Neural progenitor cell (in vitro differentiated cells): ENCODE measurements around the gene AP2A2. TPM values are rescaled to one million over a fixed set of nuclear protein-coding genes. Genes with fewer than 3 reads are reported as not detected.

ENCODE experiments used
- DNase-seq: peaks from one replicate; pipeline ENCODE4 v3.0.0-alpha.2; 2016; ENCODE audit warnings: low spot score
- H2AFZ ChIP-seq: fragments of 200-600 bp; sonication (generic); replicated peaks from 2 replicates; pipeline ENCODE4 v1.6.1; 2016; ENCODE audit warnings: antibody characterized with exemption
- H3F3A ChIP-seq: fragments of 200-600 bp; sonication (generic); 2 replicates; pipeline ENCODE4 v1.6.1; 2016; ENCODE audit warnings: antibody characterized with exemption, low read depth
- H3K27ac ChIP-seq: fragments of 200-600 bp; sonication (generic); 2 replicates; pipeline ENCODE4 v1.5.1; 2016; ENCODE audit warnings: mild to moderate bottlenecking
- H3K27me3 ChIP-seq: fragments of 200-600 bp; sonication (generic); 2 replicates; pipeline ENCODE4 v1.6.1; 2016; ENCODE audit warnings: mild to moderate bottlenecking, moderate library complexity
- H3K36me3 ChIP-seq: fragments of 200-600 bp; sonication (generic); 2 replicates; pipeline ENCODE4 v1.5.1; 2016
- H3K4me1 ChIP-seq: fragments of 200-600 bp; sonication (generic); 2 replicates; pipeline ENCODE4 v1.6.1; 2016; ENCODE audit warnings: mixed run types
- H3K4me2 ChIP-seq: fragments of 200-600 bp; sonication (generic); 2 replicates; pipeline ENCODE4 v1.6.1; 2016
- H3K4me3 ChIP-seq: fragments of 200-600 bp; sonication (generic); 2 replicates; pipeline ENCODE4 v1.5.1; 2016
- H3K79me2 ChIP-seq: fragments of 200-600 bp; sonication (generic); 2 replicates; pipeline ENCODE4 v1.6.1; 2016; ENCODE audit warnings: low read depth
- H3K9ac ChIP-seq: fragments of 200-600 bp; sonication (generic); 2 replicates; pipeline ENCODE4 v1.6.1; 2016
- H3K9me3 ChIP-seq: fragments of 200-600 bp; sonication (generic); 2 replicates; pipeline ENCODE4 v1.5.1; 2016; ENCODE audit warnings: low read depth
- H4K20me1 ChIP-seq: fragments of 200-600 bp; sonication (generic); 2 replicates; pipeline ENCODE4 v1.6.1; 2016; ENCODE audit warnings: low read depth
- H3K27ac Mint-ChIP-seq: 3 replicates; pipeline ENCODE4 v1.8.0; 2021; ENCODE audit warnings: mixed read lengths
- H3K27me3 Mint-ChIP-seq: 2 replicates; pipeline ENCODE4 v1.8.0; 2022; ENCODE audit warnings: low read depth, mild to moderate bottlenecking, inconsistent platforms, moderate library complexity, mixed read lengths; ENCODE audit not compliant: insufficient read depth
- H3K36me3 Mint-ChIP-seq: 3 replicates; pipeline ENCODE4 v1.8.0; 2021; ENCODE audit warnings: mixed read lengths
- H3K4me1 Mint-ChIP-seq: 3 replicates; pipeline ENCODE4 v1.8.0; 2021; ENCODE audit warnings: mixed read lengths
- H3K4me3 Mint-ChIP-seq: 3 replicates; pipeline ENCODE4 v1.8.0; 2021; ENCODE audit warnings: mild to moderate bottlenecking, moderate library complexity, mixed read lengths
- H3K9me3 Mint-ChIP-seq: 3 replicates; pipeline ENCODE4 v1.8.0; 2020; ENCODE audit warnings: mixed read lengths
- EZH2 ChIP-seq: fragments of 200-600 bp; sonication (generic); IDR thresholded peaks from 2 replicates; pipeline ENCODE4 v1.6.1; 2017; ENCODE audit warnings: antibody characterized with exemption, mild to moderate bottlenecking, moderate library complexity
- EZH2phosphoT487 ChIP-seq: fragments of 200-600 bp; sonication (generic); IDR thresholded peaks from 2 replicates; pipeline ENCODE4 v1.6.1; 2017; ENCODE audit warnings: antibody characterized with exemption
- total RNA-seq: library from RNA; depleted of rRNA; stranded (reverse); fragments of >200 nt; gene quantifications from 2 replicates; pipeline ENCODE4 v1.2.3, GENCODE V29; 2015; ENCODE audit warnings: low replicate concordance
- TF ChIP-seq, protein P1 (sequence below): fragments of 200-600 bp; sonication (generic); IDR thresholded peaks from 2 replicates; pipeline ENCODE4 v1.5.1; 2017; ENCODE audit warnings: antibody characterized with exemption, mild to moderate bottlenecking

Gene AP2A2
- total RNA-seq, 1 donor from 2014 or later, result 67.5 TPM

DNA sequence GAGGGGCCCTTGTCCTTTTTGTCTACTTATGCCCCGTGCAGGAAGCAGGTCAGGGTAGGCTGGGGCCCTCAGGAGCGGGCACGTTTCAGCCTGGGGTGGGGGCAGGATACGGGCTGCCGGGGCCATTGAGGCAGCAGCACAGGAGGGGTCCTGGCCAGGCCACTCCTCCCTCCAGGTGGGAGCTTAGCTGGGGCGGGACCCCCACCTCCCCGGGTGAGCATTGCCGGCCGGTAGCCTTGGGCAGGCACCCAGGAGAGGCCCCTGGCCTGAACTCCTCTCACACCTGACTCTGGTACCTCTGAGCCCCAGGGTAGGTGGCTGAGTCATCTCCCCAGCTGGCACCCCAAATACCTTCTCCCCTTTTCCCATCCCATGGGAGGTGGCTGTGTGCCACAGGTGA lies 115.8 kb downstream of the AP2A2 start:
- Histone ChIP-seq H3K27ac (no peak overlapping the region), H3K27me3 (no peaks in the 10 kb centered on the region), H3K9ac (no peak overlapping the region), H3K4me2 (no peak overlapping the region), H3F3A (no peaks in the 10 kb centered on the region), H3K36me3 (no peaks in the 10 kb centered on the region), H3K4me3 (no peak overlapping the region), H3K9me3 (no peaks in the 10 kb centered on the region), H3K79me2 (no peaks in the 10 kb centered on the region), H2AFZ (no peak overlapping the region), H4K20me1 (no peaks in the 10 kb centered on the region), H3K4me1 (peaks cover 2% of the 10 kb centered on the region)
- no peaks in the 10 kb centered on the region for H3K36me3 Mint-ChIP-seq
- DNase-seq, result no peak
- no peak overlapping the region for H3K4me3 Mint-ChIP-seq
- TF ChIP-seq EZH2, result no peak
- TF ChIP-seq, protein P1, sequence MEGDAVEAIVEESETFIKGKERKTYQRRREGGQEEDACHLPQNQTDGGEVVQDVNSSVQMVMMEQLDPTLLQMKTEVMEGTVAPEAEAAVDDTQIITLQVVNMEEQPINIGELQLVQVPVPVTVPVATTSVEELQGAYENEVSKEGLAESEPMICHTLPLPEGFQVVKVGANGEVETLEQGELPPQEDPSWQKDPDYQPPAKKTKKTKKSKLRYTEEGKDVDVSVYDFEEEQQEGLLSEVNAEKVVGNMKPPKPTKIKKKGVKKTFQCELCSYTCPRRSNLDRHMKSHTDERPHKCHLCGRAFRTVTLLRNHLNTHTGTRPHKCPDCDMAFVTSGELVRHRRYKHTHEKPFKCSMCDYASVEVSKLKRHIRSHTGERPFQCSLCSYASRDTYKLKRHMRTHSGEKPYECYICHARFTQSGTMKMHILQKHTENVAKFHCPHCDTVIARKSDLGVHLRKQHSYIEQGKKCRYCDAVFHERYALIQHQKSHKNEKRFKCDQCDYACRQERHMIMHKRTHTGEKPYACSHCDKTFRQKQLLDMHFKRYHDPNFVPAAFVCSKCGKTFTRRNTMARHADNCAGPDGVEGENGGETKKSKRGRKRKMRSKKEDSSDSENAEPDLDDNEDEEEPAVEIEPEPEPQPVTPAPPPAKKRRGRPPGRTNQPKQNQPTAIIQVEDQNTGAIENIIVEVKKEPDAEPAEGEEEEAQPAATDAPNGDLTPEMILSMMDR, result no peak
- no peak for TF ChIP-seq EZH2phosphoT487
- no peak overlapping the region for H3K27ac Mint-ChIP-seq
- H3K27me3 Mint-ChIP-seq, result no peaks in the 10 kb centered on the region
- no peaks in the 10 kb centered on the region for H3K4me1 Mint-ChIP-seq
- H3K9me3 Mint-ChIP-seq, result no peaks in the 10 kb centered on the region

DNA sequence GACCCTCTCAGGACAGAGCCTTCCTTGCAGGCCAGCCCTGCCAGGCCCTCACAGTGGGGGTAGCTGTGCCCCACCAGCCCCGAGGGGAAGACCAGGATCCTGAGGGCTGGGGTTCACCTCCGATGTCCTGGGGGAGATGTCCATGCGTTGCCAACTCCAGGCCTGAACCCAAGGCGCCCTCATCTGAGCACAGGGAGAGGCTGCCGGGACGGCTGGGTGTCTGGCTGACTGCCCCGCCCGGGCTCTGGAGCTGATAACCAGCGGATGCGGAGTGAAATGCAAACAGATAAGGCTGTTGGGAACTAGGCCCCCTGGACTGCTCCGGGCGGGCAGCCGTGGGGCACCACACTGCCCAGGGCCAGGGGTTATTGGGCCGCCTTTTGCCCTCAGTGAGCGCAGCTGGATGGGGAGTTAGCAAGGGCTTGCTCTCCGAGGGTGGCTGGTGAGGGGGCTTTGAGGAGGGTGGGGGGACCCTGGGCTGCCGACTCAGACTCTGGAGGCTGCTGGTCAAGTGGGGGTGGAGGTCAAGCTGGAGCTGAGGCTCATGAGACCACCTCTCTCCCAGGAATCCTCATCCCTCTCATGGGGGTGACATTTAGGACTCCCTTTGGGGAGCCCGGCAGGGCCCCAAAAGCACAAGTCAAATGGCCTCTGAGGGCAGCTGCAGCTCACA lies 116.4 kb downstream of the AP2A2 start:
- Mint-ChIP-seq H3K27me3 (no peaks in the 10 kb centered on the region), H3K36me3 (no peaks in the 10 kb centered on the region), H3K27ac (no peak overlapping the region), H3K4me1 (no peaks in the 10 kb centered on the region), H3K9me3 (no peaks in the 10 kb centered on the region), H3K4me3 (no peak overlapping the region)
- Histone ChIP-seq H3K4me2 (no peak overlapping the region), H3K27ac (no peak overlapping the region), H3K4me3 (no peak overlapping the region), H3K27me3 (no peaks in the 10 kb centered on the region), H2AFZ (no peak overlapping the region), H4K20me1 (no peaks in the 10 kb centered on the region), H3K9ac (no peak overlapping the region), H3K9me3 (no peaks in the 10 kb centered on the region), H3K79me2 (no peaks in the 10 kb centered on the region), H3K4me1 (no peaks in the 10 kb centered on the region), H3K36me3 (no peaks in the 10 kb centered on the region), H3F3A (no peaks in the 10 kb centered on the region)
- DNase-seq, result no peak
- TF ChIP-seq, protein P1, result no peak
- TF ChIP-seq EZH2 (no peak), EZH2phosphoT487 (no peak)

DNA sequence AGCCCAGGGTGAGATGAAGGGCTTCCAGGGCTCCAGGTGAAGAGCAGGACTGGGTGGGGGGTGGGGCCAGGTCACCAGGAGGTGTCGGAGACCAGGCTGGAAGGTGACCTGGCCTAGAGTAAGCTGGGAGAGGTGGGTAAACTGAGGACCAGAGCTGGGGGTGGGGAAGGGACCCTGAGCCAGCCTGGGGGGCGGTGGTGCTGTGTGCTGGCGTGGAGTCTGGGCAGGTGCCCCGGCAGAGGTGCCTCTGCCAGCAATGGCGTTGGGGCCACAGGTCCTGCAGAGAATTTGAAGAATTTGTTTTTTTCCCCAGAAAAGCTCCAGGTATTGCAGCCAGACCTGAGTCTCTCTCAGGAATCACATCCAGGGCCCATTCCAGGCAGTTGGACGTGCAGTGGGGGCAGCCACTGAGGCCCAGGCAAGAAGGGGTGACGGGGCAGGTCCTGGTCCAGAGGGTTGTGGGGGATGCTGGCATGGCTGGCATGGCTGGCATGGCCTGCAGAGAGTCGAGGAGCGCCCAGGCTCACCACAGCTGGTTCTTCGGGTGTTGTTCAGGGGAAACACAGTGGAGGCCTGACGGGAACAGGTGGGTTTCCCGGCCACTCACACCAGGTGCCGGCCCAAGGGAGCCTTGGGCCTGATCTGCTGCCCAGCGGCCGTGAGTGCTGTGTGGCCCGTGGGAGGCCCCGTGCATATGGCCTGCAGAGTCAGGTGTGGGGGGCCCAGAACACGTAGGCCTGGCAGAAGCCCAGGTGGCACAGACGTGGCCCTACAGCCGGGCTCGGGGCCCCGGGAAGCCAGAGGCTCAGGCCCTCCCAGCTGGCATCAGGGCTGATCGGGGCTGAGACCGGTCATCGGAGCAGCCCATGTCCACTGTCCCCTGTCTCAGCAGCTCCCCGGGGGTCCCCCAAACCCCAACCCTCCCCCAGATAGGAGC lies 117.2 kb downstream of the AP2A2 start:
- Histone ChIP-seq H2AFZ (no peak overlapping the region), H3F3A (no peaks in the 10 kb centered on the region), H3K4me2 (no peak overlapping the region), H3K4me3 (no peak overlapping the region), H3K79me2 (no peaks in the 10 kb centered on the region), H3K27ac (no peak overlapping the region), H3K9ac (no peak overlapping the region), H3K9me3 (no peaks in the 10 kb centered on the region), H3K4me1 (no peaks in the 10 kb centered on the region), H4K20me1 (no peaks in the 10 kb centered on the region), H3K36me3 (no peaks in the 10 kb centered on the region), H3K27me3 (no peaks in the 10 kb centered on the region)
- Mint-ChIP-seq H3K4me3 (no peak overlapping the region), H3K27ac (no peak overlapping the region), H3K9me3 (no peaks in the 10 kb centered on the region), H3K4me1 (no peaks in the 10 kb centered on the region), H3K27me3 (no peaks in the 10 kb centered on the region), H3K36me3 (no peaks in the 10 kb centered on the region)
- TF ChIP-seq EZH2, result no peak
- DNase-seq, result no peak
